GM18520 (cell line): ENCODE data around the gene CD40LG.

ENCODE experiments used
- ATAC-seq: cut with Tn5 transposase; IDR thresholded peaks from one replicate; pipeline ENCODE4 v1.9.1; 2021; ENCODE audit not compliant: unreplicated experiment

CD40LG gene

GRCh38 chrX:136692271-136692670, 44.3 kb downstream of the CD40LG start:
- no peak for ATAC-seq

- ATAC-seq: peak; percentile 60
Observed at GRCh38 chrX:136694431-136695087, 46.6 kb downstream of the CD40LG start.

- ATAC-seq: no peak
Observed at GRCh38 chrX:136697156-136697555, 49.2 kb downstream of the CD40LG start.

GRCh38 chrX:136708348-136708747, 60.4 kb downstream of the CD40LG start:
- ATAC-seq: no peak
